Esophagus muscularis mucosa (tissue), 3 donors: ENCODE data around the gene EHMT2.

ENCODE experiments used
- POLR2A ChIP-seq: fragments of 450-650 bp; IDR thresholded peaks from one replicate; pipeline ENCODE4 v1.6.1; 2017; ENCODE audit warnings: antibody characterized with exemption, moderate library complexity, mild to moderate bottlenecking, low read depth
- TF ChIP-seq, protein P1 (sequence below), 3 experiments: fragments of 200-600 bp in 2 of 3; fragments of 450-650 bp in 1 of 3; sonication (generic) in 2 of 3; IDR thresholded peaks; one replicate each; pipeline ENCODE4 v1.5.1; 2017 to 2019; ENCODE audit warnings: antibody characterized with exemption in 3 of 3, mild to moderate bottlenecking in 2 of 3, moderate library complexity in 1 of 3

DNA sequence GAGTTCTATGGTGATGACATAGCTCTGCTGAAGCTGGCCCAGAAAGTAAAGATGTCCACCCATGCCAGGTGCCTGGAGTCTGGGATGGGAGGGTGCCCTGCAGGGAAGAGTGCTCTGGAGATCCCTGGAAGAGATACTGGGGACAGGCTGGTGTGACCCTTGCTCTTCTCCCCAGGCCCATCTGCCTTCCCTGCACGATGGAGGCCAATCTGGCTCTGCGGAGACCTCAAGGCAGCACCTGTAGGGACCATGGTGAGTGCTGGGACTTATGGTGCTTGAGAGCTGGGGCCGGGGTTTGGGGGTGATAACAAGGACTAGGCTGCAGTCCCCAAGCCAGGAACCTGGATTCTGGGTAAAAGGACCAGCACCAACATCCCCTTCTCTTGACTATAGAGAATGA, 46.2 kb upstream of the EHMT2 start:
- TF ChIP-seq, protein P1, sequence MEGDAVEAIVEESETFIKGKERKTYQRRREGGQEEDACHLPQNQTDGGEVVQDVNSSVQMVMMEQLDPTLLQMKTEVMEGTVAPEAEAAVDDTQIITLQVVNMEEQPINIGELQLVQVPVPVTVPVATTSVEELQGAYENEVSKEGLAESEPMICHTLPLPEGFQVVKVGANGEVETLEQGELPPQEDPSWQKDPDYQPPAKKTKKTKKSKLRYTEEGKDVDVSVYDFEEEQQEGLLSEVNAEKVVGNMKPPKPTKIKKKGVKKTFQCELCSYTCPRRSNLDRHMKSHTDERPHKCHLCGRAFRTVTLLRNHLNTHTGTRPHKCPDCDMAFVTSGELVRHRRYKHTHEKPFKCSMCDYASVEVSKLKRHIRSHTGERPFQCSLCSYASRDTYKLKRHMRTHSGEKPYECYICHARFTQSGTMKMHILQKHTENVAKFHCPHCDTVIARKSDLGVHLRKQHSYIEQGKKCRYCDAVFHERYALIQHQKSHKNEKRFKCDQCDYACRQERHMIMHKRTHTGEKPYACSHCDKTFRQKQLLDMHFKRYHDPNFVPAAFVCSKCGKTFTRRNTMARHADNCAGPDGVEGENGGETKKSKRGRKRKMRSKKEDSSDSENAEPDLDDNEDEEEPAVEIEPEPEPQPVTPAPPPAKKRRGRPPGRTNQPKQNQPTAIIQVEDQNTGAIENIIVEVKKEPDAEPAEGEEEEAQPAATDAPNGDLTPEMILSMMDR (IDR thresholded peaks at IDR 0.05), result no peak
- TF ChIP-seq POLR2A, result no peak
